ENCODE results near the gene SNCAIP. TPM values are rescaled to one million over a fixed set of nuclear protein-coding genes. Genes with fewer than 3 reads are reported as not detected.

The SNCAIP gene
- total and polyA plus RNA-seq, 2 of the 4 experiments (the other 2 are of a cell fraction): 15.3 to 19.0 TPM

DNA sequence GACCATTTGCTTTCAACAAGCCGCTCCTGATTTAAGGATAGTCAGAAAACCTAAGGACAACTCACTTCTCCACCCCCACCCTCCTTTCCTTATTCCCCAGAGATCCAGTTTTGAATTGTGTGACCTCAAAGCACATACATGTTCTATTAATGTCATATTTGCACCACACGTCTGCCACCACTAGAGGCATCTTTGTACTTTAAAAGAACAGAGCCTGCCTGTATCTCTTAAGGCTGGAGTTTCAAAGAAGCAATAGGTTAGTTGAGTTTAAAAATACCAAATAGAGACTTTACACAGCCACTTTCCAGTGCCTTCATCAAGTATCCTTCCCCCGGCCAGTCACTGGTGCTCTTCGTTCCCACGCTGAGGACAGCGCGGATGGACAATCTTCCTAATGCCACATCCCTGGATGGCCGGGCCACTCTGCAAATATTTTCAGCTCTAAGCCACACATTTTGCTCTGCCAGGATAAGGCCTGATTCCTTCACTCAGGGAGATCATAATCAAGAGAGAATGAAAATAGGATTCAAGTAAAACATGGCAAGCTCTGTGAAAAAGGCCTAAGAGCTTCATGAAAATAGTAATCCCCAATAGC, 146.3 kb downstream of the SNCAIP start:
- H4K8ac ChIP-seq (ENCODE audit: low read depth in 2 of 2, low read length in 2 of 2): no peak overlapping the region
- H2BK120ac ChIP-seq (ENCODE audit: low read depth, low read length): no peak overlapping the region
- no peak overlapping the region for H3K4ac ChIP-seq (ENCODE audit: low read depth, low read length)
- no peak overlapping the region for H3K4me2 ChIP-seq (ENCODE audit: low read depth, low read length)
- TF ChIP-seq, protein P1, sequence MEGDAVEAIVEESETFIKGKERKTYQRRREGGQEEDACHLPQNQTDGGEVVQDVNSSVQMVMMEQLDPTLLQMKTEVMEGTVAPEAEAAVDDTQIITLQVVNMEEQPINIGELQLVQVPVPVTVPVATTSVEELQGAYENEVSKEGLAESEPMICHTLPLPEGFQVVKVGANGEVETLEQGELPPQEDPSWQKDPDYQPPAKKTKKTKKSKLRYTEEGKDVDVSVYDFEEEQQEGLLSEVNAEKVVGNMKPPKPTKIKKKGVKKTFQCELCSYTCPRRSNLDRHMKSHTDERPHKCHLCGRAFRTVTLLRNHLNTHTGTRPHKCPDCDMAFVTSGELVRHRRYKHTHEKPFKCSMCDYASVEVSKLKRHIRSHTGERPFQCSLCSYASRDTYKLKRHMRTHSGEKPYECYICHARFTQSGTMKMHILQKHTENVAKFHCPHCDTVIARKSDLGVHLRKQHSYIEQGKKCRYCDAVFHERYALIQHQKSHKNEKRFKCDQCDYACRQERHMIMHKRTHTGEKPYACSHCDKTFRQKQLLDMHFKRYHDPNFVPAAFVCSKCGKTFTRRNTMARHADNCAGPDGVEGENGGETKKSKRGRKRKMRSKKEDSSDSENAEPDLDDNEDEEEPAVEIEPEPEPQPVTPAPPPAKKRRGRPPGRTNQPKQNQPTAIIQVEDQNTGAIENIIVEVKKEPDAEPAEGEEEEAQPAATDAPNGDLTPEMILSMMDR (conservative IDR thresholded peaks at IDR 0.05; ENCODE audit: low read depth, low read length): peak; percentile 49
- TF ChIP-seq RAD21 (IDR thresholded peaks at IDR 0.05; ENCODE audit: low read length) (peak; percentile 33; the same call in 1 of the 2 replicates), FOS (IDR thresholded peaks at IDR 0.05; ENCODE audit: low read depth, low read length) (no peak), SMC3 (IDR thresholded peaks at IDR 0.05; ENCODE audit: low read depth, low read length) (0 out of 2 replicates have a peak, but pooled peaks have one; percentile 15)
- ChIA-PET CTCF (interaction anchor here (1.5 kb wide), 1 partner anchor 263 kb away, joined by 4 read pairs; no protein-coding TSS in a partner anchor), POLR2A (ENCODE audit: unreplicated experiment) (no interaction called here)
- no peak overlapping the region for H2BK15ac ChIP-seq (ENCODE audit: low read depth, low read length)
- no peaks in the 10 kb centered on the region for H3K9me3 ChIP-seq (ENCODE audit: control insufficient read depth, insufficient read depth, low read length)
- H3K36me3 ChIP-seq (ENCODE audit: control insufficient read depth, insufficient read depth, low read length): no peaks in the 10 kb centered on the region
- no peak overlapping the region for H3K56ac ChIP-seq (ENCODE audit: extremely low read depth, insufficient read depth, low read length)
- WGBS, 2 experiments (ENCODE audit: extremely low coverage in 2 of 2, insufficient read length in 1 of 2): 97% methylated on average over 5 of the region's 8 CpGs; no CpG with 5 or more reads in 1 of the 2 experiments
- no TSS peak for BruUV-seq (replicated peaks)
- no peaks in the 10 kb centered on the region for H3K79me1 ChIP-seq (ENCODE audit: low read depth in 1 of 2, low read length in 2 of 2)
- no peak overlapping the region for H3K18ac ChIP-seq (ENCODE audit: low read depth, low read length)
- no peak overlapping the region for H3K9ac ChIP-seq (ENCODE audit: low read depth, low read length)
- H3K9me1 ChIP-seq (ENCODE audit: insufficient read depth, low read length): no peaks in the 10 kb centered on the region
- intact Hi-C loops (cut with micrococcal nuclease) (no loop called here), in situ Hi-C loops (cut with MboI; ENCODE audit: low sequenced_read_pairs) (no loop called here), dilution Hi-C loops (cut with HindIII; ENCODE audit: low sequenced_read_pairs, unreplicated experiment) (no loop called here)
- H3K14ac ChIP-seq (replicated peaks; ENCODE audit: low read depth, low read length): no peak overlapping the region
- DNase-seq (peak; percentile 24), ATAC-seq (ENCODE audit: low read depth) (peak; percentile 46; the same call in 1 of the 2 replicates)
- no peak overlapping the region for H3K4me3 ChIP-seq (ENCODE audit: insufficient read depth, low read depth, low read length)
- no peak overlapping the region for H3K23ac ChIP-seq (ENCODE audit: low read depth, low read length)
- H4K5ac ChIP-seq (ENCODE audit: low read depth, low read length): no peak overlapping the region; the same call in 1 of the 2 replicates
- H2AK9ac ChIP-seq (replicated peaks; ENCODE audit: low read depth, low read length, poor library complexity): no peak overlapping the region
- H3K4me1 ChIP-seq (ENCODE audit: control insufficient read depth, insufficient read depth, low read length): peaks cover 1% of the 10 kb centered on the region
- H4K20me1 ChIP-seq (ENCODE audit: insufficient read depth, low read length): no peaks in the 10 kb centered on the region
- no peak overlapping the region for H2AK5ac ChIP-seq (ENCODE audit: low read depth, low read length)
- no peak overlapping the region for H2BK5ac ChIP-seq (ENCODE audit: low read depth, low read length, poor library complexity, severe bottlenecking)
- no peaks in the 10 kb centered on the region for H3K27me3 ChIP-seq (ENCODE audit: control insufficient read depth, insufficient read depth, low read length)
- H2AFZ ChIP-seq (replicated peaks; ENCODE audit: low read length, poor library complexity): no peak overlapping the region
- H2BK20ac ChIP-seq (ENCODE audit: low read depth, low read length): no peak overlapping the region
- no peak overlapping the region for H3K27ac ChIP-seq (ENCODE audit: insufficient read depth, low read length)
- no peak overlapping the region for H4K91ac ChIP-seq (ENCODE audit: insufficient read depth, low read depth, low read length)

Data from IMR-90 (cell line).